ENCODE measurements around the gene KLHL1. TPM values are rescaled to one million over a fixed set of nuclear protein-coding genes. Genes with fewer than 3 reads are reported as not detected.

Gene KLHL1
- polyA plus RNA-seq, 3 donors, result not detected

DNA sequence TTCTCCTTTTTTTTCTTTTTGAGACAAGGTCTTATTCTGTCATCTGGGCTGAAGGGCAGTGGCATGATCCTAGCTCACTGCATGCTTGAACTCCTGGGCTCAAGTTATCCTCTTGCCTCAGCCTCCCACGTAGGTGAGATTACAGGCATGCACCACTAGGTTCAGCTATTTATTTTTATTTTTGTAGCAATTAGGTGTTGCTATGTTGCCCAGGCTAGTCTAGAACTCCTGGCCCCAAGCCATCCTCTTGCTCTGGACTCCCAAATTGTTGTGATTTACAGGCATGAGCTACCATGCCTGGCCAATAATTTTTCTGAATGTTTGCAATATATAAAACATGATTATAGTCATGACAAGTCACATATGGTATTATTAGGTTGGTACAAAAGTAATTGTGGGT, 161.7 kb downstream of the KLHL1 start:
- Histone ChIP-seq H2AFZ (ENCODE audit: insufficient read depth, low read depth, low read length, poor library complexity, severe bottlenecking) (no peak overlapping the region), H3K9ac (ENCODE audit: insufficient read depth, low read length, poor library complexity, severe bottlenecking) (no peak overlapping the region), H3K9me3 (replicated peaks in 1 of 2; ENCODE audit: control insufficient read depth in 1 of 2, insufficient read depth in 1 of 2, low read length in 2 of 2) (peaks cover 0 to 5% of the 10 kb centered on the region in 2 donors), H3K4me3 (replicated peaks in 1 of 3; ENCODE audit: low read depth in 2 of 3, low read length in 3 of 3) (no peak overlapping the region), H3K27ac (ENCODE audit: low read depth in 1 of 2, low read length in 2 of 2) (no peak overlapping the region), H3K4me2 (replicated peaks; ENCODE audit: extremely low read depth, low read length, poor library complexity, severe bottlenecking) (no peak overlapping the region), H3K79me2 (ENCODE audit: insufficient read depth, low read length) (no peaks in the 10 kb centered on the region), H4K20me1 (ENCODE audit: insufficient read depth, low read length) (no peaks in the 10 kb centered on the region), H3K36me3 (replicated peaks in 1 of 2; ENCODE audit: control insufficient read depth in 1 of 2, insufficient read depth in 2 of 2, low read length in 2 of 2) (no peaks in the 10 kb centered on the region), H3K4me1 (ENCODE audit: control insufficient read depth in 1 of 2, insufficient read depth in 2 of 2, low read length in 2 of 2) (no peaks in the 10 kb centered on the region), H3K27me3 (ENCODE audit: control insufficient read depth in 2 of 2, insufficient read depth in 2 of 2, low read length in 2 of 2) (no peaks in the 10 kb centered on the region)
- peaks cover 0 to 4% (median 0%) of the 10 kb centered on the region in 7 donors for H3K9me3 Mint-ChIP-seq
- no peaks in the 10 kb centered on the region for H3K36me3 Mint-ChIP-seq
- no peak overlapping the region for H3K27ac Mint-ChIP-seq
- H3K4me1 Mint-ChIP-seq, result no peaks in the 10 kb centered on the region
- WGBS (ENCODE audit: insufficient coverage), result 100% methylated on average over 1 of the region's 1 CpG
- intact Hi-C loops (cut with micrococcal nuclease), result no loop called here
- H3K4me3 Mint-ChIP-seq, result no peak overlapping the region
- DNase-seq, result no peak
- TF ChIP-seq, protein P1, sequence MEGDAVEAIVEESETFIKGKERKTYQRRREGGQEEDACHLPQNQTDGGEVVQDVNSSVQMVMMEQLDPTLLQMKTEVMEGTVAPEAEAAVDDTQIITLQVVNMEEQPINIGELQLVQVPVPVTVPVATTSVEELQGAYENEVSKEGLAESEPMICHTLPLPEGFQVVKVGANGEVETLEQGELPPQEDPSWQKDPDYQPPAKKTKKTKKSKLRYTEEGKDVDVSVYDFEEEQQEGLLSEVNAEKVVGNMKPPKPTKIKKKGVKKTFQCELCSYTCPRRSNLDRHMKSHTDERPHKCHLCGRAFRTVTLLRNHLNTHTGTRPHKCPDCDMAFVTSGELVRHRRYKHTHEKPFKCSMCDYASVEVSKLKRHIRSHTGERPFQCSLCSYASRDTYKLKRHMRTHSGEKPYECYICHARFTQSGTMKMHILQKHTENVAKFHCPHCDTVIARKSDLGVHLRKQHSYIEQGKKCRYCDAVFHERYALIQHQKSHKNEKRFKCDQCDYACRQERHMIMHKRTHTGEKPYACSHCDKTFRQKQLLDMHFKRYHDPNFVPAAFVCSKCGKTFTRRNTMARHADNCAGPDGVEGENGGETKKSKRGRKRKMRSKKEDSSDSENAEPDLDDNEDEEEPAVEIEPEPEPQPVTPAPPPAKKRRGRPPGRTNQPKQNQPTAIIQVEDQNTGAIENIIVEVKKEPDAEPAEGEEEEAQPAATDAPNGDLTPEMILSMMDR (IDR thresholded peaks at IDR 0.05), result no peak
- H3K27me3 Mint-ChIP-seq (ENCODE audit: low read depth in 3 of 3), result no peaks in the 10 kb centered on the region

DNA sequence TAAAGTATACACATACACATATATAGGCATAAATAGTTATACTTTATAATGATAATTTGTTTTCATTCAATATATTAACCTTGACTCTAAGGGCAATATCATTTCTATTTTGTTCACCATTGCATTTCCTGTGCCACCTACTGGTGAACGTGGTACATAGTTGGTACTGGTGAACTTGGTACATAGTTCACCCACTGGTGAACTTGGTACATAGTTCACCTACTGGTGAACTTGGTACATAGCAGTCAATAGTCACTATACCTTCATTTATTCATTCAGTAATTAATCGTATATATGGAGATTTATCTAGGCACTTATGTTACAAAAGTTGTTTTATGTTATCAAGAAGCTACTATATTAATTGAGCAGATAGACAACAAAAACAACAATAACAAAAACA, 173.2 kb downstream of the KLHL1 start:
- no CpG with 5 or more reads among the region's 2 CpGs for WGBS (ENCODE audit: insufficient coverage)
- no peak overlapping the region for H3K9ac ChIP-seq (ENCODE audit: insufficient read depth, low read length, poor library complexity, severe bottlenecking)
- no peaks in the 10 kb centered on the region for H3K9me3 ChIP-seq (replicated peaks in 1 of 2; ENCODE audit: control insufficient read depth in 1 of 2, insufficient read depth in 1 of 2, low read length in 2 of 2)
- no peaks in the 10 kb centered on the region for H3K4me1 ChIP-seq (ENCODE audit: control insufficient read depth in 1 of 2, insufficient read depth in 2 of 2, low read length in 2 of 2)
- no peak overlapping the region for H3K4me3 Mint-ChIP-seq
- no peak overlapping the region for H3K4me3 ChIP-seq (replicated peaks in 1 of 3; ENCODE audit: low read depth in 2 of 3, low read length in 3 of 3)
- no peak overlapping the region for H3K4me2 ChIP-seq (replicated peaks; ENCODE audit: extremely low read depth, low read length, poor library complexity, severe bottlenecking)
- no peaks in the 10 kb centered on the region for H3K27me3 ChIP-seq (ENCODE audit: control insufficient read depth in 2 of 2, insufficient read depth in 2 of 2, low read length in 2 of 2)
- no peaks in the 10 kb centered on the region for H3K4me1 Mint-ChIP-seq
- intact Hi-C loops (cut with micrococcal nuclease), result no loop called here
- H3K9me3 Mint-ChIP-seq, result peaks cover 0 to 7% (median 2%) of the 10 kb centered on the region in 7 donors
- H3K27me3 Mint-ChIP-seq (ENCODE audit: low read depth in 3 of 3), result no peaks in the 10 kb centered on the region
- no peaks in the 10 kb centered on the region for H3K36me3 Mint-ChIP-seq
- no peaks in the 10 kb centered on the region for H3K36me3 ChIP-seq (replicated peaks in 1 of 2; ENCODE audit: control insufficient read depth in 1 of 2, insufficient read depth in 2 of 2, low read length in 2 of 2)
- TF ChIP-seq, protein P1 (IDR thresholded peaks at IDR 0.05), result no peak
- no peaks in the 10 kb centered on the region for H3K79me2 ChIP-seq (ENCODE audit: insufficient read depth, low read length)
- H3K27ac ChIP-seq (ENCODE audit: low read depth in 1 of 2, low read length in 2 of 2), result no peak overlapping the region
- H2AFZ ChIP-seq (ENCODE audit: insufficient read depth, low read depth, low read length, poor library complexity, severe bottlenecking), result no peak overlapping the region
- DNase-seq, result no peak
- no peaks in the 10 kb centered on the region for H4K20me1 ChIP-seq (ENCODE audit: insufficient read depth, low read length)
- no peak overlapping the region for H3K27ac Mint-ChIP-seq
